NCI-H1436 treated with DMSO at 0.1 percent for 48 hours (cell line): Measurements from ENCODE around the gene MIEN1.
"Not testable (repeated sequence)": the region's sequence is repeated elsewhere in the genome, so short reads cannot be mapped to it uniquely, and the experiment has no call there.

Source experiments
- DNase-seq: peaks from one replicate; lab custom pipeline; 2025; lab: John Stamatoyannopoulos, UW

The MIEN1 gene

DNA sequence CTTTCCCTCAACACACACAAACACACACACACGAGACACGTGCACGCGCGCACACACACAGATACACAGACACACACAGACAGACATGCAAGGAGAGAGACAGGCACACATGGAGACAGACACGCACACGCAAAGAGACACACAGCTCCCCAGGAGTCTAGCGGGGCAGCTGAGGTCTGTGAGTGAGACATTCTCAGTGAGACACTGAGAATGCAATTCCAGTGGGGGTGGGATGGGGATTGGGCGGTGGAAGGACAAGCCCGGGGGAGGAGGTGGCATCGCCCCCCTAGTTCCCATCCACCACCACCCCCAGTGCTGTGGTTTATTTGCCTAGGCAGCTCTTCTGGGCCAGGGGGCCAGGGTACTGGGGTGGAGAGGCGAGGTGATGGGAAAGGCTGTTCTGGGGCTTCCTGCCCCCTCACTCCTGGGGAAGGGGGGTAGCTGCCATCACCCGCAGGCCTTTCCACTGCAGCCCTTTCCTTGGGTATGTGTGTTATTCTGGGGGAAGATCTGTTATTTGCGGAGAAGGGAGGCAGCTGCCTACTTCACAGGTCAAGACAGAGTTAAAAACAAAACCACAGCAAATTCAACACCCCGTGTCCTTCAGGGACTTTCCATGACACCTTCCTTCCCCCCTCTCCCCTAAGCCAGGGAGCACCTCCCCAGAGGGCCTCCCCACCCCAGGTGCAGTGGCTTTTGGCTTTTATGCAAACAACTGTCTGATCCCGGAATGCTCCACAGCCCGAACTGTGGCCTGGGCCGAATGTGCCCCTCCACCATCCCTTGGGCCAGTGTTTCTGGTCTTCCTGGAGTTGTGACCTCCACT is 25.4 kb upstream of the MIEN1 start:
- DNase-seq = no peak

GRCh38 chr17:39754958-39755553 is 24.7 kb upstream of the MIEN1 start:
- no peak for DNase-seq

DNA sequence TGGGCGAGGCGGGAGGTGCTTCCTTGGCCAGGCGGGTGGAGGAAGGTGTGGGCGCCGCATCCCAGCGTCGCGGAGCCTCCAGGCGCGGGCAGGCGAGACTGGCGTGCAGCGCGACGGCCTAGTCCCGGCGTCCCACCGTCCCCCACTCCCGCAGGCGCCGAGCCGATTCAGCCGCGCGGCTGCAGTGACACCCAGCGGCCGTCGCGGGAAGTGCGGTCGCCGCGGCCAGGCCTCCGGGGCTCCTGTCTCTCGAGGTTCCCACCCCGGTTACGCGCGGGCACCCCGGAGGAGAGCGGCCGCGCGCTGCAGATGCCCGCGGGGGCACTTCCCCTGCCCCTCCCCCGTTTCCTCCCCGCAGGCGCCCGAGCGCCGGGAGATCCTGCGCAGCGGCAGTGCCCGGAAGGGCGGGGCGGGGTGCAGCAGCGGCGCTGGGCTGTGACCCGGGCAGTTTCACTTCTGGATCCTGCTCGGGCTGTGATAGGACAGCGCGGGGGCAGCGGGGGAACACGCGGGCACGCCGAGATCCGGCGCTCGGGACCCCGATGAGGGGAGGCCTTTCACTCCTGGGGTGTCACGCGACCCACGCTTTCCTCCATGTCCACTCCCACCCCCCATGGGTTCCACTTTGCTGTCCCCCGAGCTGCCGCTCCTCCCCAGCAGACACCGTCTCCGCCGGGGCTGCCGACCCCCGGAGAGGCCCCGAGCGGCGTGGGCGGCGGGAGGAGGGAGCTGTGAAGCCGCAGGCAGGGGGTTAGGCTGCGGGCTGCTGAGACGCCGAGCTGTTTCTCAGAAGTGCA is 24.0 kb upstream of the MIEN1 start:
- DNase-seq = peak; percentile 45

DNA sequence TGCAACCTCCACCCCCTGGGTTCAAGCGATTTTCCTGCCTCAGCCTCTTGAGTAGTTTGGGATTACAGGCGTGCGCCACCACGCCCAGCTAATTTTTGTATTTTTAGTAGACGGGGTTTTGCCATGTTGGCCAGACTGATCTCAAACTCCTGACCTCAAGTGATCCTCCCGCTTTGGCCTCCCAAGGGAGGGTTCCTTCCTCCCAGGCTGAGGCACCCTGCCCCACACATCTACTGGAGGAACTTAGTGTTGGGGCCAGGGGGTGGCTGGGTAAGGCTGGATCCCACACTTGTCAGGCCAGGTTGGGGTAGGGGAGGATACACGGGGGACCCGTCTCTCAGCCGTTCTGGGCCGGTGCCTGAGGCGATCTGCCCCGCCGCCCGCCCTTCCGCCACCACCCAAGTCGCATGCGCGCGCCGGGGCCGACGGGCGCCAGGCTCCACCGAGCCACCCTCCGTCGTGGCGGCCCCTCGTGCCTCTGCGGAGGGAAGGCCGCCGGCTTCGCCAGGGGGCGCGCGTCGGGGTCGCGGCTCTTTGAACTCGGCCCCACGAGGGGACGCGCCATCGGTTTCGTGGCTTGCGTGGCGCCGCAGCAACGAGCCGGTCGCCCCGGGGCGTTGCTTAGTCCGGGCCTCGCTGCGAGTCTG is 23.3 kb upstream of the MIEN1 start:
- DNase-seq = no peak

GRCh38 chr17:39752241-39752881 is 22.0 kb upstream of the MIEN1 start:
- DNase-seq = no peak

DNA sequence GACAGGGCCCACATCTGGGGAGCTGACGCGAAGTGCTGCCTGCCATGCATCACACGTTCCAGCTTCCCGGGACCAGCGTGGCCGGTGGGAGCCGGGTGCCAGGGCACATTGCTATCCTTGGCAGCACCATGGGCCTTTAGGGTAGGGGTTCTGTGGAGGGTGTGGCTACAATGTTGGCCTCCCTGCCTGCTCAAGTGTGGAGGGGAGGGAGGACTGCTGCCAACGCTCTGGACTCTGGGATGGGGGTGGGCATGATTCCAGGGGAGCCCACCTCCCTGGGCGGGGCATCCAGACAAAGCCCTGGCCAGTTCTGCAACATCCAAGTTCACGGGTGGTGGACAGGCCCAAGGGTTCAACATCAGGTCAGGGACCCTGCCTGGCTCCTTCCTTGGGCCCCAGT is 21.3 kb upstream of the MIEN1 start:
- DNase-seq = no peak

GRCh38 chr17:39751016-39751543 is 20.7 kb upstream of the MIEN1 start:
- no peak for DNase-seq

DNA sequence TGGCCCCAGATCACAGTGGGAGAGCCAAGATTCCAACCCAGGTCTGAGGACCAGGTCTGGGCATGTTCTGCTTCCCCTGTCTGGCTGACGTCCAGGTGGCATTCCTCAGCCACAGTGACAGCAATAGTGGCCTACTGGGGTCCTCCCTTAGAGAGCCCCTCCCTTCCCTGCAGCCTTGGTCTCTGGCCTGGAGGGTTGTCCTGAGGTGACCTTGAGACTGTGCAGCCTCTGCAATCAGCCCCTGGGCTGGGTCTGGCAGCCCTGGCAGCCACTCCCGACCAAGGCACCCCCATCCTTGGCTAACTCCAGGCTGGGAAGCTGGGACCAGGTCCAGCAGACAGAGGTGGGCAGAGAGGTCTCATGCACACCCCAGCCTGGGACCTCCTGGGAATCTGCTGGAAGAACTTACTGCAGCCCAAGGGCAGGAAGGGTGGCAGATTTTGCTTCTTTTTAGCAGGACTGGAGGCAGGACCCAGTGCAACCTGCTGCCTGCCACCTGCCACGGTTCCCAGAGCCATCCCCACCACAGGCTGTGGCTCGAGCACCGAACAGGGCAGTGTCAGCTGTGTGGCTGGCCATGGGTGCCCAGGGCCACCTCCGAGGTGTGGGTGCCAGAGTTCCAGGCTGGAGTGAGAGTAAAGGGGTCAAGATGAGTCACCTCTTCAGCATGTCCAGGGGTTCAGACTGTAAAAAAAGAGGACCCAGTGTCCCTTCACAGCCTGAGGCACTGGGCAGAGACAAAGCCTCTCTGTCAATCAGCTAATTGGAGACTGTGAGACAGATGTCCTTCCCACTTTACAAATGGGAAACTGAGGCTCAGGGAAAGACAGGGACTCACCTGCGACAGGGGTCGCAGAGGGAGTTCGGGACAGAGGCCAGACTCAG is 20.0 kb upstream of the MIEN1 start:
- no peak for DNase-seq

GRCh38 chr17:39748444-39749034 is 18.2 kb upstream of the MIEN1 start:
- not testable (repeated sequence) for DNase-seq

- no peak for DNase-seq
These were observed 17.4 kb upstream of the MIEN1 start for GRCh38 chr17:39747745-39748144.

- no peak for DNase-seq
These were observed 15.8 kb upstream of the MIEN1 start for GRCh38 chr17:39746145-39746461.

DNA sequence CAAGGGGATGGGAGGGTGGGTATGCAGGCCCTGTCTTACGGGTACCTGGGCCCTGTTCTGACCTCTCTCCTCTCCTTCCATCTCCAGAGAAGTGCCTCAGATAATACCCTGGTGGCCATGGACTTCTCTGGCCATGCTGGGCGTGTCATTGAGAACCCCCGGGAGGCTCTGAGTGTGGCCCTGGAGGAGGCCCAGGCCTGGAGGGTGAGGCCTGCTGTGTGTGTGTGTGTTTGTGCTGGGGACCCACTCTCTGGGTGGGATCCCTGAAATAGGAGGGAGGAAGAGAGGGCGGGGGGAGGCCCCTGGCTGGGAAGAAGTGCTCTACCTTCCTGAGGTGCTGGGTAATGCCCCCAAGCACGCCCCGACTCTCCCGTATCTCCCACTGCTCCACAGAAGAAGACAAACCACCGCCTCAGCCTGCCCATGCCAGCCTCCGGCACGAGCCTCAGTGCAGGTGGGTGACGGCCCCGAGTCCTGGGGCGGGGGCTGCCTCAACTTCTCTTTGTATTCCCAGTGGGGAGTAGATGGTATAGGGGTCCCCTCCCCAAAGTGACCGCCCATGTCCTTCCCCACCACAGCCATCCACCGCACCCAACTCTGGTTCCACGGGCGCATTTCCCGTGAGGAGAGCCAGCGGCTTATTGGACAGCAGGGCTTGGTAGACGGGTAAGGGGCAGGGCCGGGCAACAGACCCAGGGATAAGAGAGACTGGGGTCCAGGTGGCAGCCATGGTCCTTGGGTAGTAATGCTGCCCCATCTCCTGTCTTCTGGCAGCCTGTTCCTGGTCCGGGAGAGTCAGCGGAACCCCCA is 15.2 kb upstream of the MIEN1 start:
- DNase-seq = no peak

DNA sequence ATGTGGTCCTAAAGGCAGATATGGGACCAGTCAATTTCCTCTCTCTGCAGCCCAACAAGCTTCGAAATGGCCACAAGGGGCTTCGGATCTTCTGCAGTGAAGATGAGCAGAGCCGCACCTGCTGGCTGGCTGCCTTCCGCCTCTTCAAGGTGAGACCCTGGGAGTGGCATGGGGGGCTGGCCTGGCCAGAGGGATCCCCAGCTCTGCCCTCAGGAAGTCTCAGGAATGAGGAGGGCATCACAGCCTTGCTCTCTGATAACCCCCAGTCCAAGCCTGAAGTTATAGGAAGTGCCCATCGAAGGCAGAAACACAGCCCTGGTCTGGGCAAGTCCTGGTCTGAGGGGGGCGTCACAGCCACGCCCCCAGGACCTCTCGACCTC is 14.5 kb upstream of the MIEN1 start:
- no peak for DNase-seq

- no peak for DNase-seq
These were observed 13.9 kb upstream of the MIEN1 start for GRCh38 chr17:39744075-39744835.

GRCh38 chr17:39742856-39743436 is 12.6 kb upstream of the MIEN1 start:
- no peak for DNase-seq

GRCh38 chr17:39742126-39742855 is 12.0 kb upstream of the MIEN1 start:
- no peak for DNase-seq

GRCh38 chr17:39740357-39741111 is 10.2 kb upstream of the MIEN1 start:
- no peak for DNase-seq
